Testis (tissue), 2 donors: ENCODE data around the gene TGM2.

Experiments used
- CTCF ChIP-seq, 3 experiments: fragments of 450-650 bp in 2 of 3; fragments of 200-600 bp in 1 of 3; sonication (generic) in 1 of 3; IDR thresholded peaks; one replicate each; pipeline ENCODE4 v1.5.1; 2016 to 2019; ENCODE audit warnings: antibody characterized with exemption in 3 of 3, mild to moderate bottlenecking in 2 of 3, moderate library complexity in 1 of 3
- POLR2A ChIP-seq: fragments of 450-650 bp; IDR thresholded peaks from one replicate; pipeline ENCODE4 v1.6.1; 2017; ENCODE audit warnings: antibody characterized with exemption, mild to moderate bottlenecking, moderate library complexity

GRCh38 chr20:38116409-38117165 is 48.5 kb downstream of the TGM2 start:
- TF ChIP-seq CTCF (IDR thresholded peaks at IDR 0.05), result no peak
- no peak for TF ChIP-seq POLR2A
